Omental fat pad (tissue), 4 donors: ENCODE results near the gene SAPCD2. TPM values are rescaled to one million over a fixed set of nuclear protein-coding genes. Genes with fewer than 3 reads are reported as not detected.
"Not testable (repeated sequence)": the region's sequence is repeated elsewhere in the genome, so short reads cannot be mapped to it uniquely, and the experiment has no call there.

Experiments
- ATAC-seq: fragments of 150-250 bp; one replicate; pipeline ENCODE4 v1.9.1; 2016; ENCODE audit warnings: mild to moderate bottlenecking, moderate library complexity; ENCODE audit not compliant: low FRiP score
- DNase-seq: peaks from one replicate; pipeline ENCODE4 v3.0.0-alpha.2; 2019; ENCODE audit warnings: low spot score
- total RNA-seq, 4 donors: library from RNA; depleted of rRNA; stranded (reverse); fragments of >200 nt; gene quantifications; one replicate each; pipeline ENCODE4 v1.1.0, GENCODE V29; 2016
- TF ChIP-seq, protein P1 (sequence below), 3 donors: fragments of 450-650 bp; IDR thresholded peaks; one replicate each; pipeline ENCODE4 v1.5.1; 2016 to 2017; ENCODE audit warnings: antibody characterized with exemption in 3 of 3, mild to moderate bottlenecking in 3 of 3, moderate library complexity in 2 of 3

The SAPCD2 gene
- total RNA-seq, 4 donors from 2014 or later = 0.13 to 1.8 (median 0.37) TPM; not detected in 1

DNA sequence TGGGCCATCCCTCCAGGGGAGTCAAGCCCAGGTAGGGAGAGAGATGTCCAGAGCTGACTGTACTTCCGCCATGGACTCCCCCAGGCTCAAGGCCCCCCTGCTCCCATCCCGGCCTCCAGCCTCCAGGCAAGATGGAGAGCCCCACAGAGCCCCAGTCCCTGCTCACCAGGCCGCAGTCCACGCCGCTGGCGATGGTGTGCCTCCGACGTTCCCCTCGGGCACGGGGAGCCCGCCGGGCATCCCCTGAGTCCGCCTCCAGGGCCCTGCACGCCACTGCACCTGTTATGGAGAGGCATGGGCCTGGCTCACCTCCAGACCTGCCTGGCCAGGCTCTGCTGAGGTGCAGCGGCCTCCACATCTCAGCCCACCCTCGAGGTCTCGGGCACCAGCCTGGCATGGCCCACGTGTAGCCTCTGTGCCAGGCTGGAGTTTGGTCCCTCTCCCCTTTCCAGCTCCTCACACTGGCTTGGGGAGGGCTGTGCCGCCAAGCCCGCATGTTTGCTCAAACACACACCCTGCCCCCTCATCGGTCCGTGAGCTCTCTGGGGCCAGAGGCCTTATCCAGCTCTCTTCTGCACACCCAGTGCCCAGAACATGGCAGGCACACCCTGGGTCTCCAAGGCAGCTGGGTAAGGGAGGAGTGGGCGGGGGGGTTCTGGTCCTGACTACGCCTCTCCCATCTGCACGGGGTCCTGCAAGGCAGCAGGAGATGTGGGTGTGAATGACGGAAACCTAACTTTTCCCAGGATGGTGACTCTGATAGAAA is 4.1 kb downstream of the SAPCD2 start:
- ATAC-seq = no peak
- no peak for DNase-seq
- TF ChIP-seq, protein P1, sequence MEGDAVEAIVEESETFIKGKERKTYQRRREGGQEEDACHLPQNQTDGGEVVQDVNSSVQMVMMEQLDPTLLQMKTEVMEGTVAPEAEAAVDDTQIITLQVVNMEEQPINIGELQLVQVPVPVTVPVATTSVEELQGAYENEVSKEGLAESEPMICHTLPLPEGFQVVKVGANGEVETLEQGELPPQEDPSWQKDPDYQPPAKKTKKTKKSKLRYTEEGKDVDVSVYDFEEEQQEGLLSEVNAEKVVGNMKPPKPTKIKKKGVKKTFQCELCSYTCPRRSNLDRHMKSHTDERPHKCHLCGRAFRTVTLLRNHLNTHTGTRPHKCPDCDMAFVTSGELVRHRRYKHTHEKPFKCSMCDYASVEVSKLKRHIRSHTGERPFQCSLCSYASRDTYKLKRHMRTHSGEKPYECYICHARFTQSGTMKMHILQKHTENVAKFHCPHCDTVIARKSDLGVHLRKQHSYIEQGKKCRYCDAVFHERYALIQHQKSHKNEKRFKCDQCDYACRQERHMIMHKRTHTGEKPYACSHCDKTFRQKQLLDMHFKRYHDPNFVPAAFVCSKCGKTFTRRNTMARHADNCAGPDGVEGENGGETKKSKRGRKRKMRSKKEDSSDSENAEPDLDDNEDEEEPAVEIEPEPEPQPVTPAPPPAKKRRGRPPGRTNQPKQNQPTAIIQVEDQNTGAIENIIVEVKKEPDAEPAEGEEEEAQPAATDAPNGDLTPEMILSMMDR (IDR thresholded peaks at IDR 0.05) = no peak

DNA sequence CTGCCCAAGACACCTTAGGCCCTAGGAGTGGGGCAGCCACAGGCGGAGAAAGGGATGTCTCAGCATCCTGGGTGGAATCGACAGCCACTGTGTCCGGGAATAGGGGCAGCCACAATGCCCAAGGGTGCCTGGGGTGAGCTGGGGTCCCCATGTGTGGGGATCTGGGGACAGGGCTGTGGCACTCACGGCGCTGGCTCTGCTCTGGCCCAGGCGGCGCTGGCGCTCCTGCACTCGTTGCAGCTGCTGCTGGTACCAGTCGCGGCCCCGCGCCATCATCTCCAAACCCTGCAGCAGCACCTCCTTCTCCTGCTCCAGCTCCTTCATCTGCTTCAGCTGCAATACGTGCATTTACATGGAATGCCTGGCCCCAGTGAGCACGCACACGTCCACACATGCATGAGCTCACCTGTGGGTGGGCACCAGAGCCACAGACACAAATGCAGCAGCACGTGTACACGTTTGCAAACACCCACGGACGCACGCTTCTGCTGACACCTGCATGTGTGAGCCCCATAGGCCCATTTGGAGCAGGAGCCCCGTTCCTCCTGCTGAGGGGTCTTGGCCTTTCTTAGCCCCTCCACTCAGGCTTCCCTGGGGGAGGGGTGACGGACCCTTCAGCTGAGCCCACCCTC is 4.9 kb downstream of the SAPCD2 start:
- no peak for ATAC-seq
- TF ChIP-seq, protein P1 (IDR thresholded peaks at IDR 0.05) = no peak
- DNase-seq = no peak

DNA sequence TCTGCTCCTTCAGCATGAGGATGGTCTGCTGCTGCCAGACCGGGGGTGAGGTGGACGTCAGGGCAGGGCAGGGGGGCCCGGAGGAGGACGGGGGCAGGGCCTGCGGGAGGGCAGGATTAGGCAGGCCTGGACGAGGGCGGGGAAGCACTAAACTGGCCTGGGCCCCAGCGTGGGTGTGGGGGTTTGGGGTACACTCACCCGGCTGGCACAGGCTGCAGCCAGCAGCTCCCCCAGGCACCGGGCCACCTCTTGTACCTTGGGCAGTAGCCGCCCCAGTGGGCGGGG is 5.5 kb downstream of the SAPCD2 start:
- TF ChIP-seq, protein P1 (IDR thresholded peaks at IDR 0.05) = no peak
- DNase-seq = no peak
- no peak for ATAC-seq

- DNase-seq = peak; percentile 51
- TF ChIP-seq, protein P1 (IDR thresholded peaks at IDR 0.05) = peak in 2 of 3 donors; percentile 83 to 94
- peak; percentile 35 for ATAC-seq
These were observed 6.1 kb downstream of the SAPCD2 start for GRCh38 chr9:137064027-137064879.

- no peak for ATAC-seq
- DNase-seq = no peak
- TF ChIP-seq, protein P1 (IDR thresholded peaks at IDR 0.05) = no peak
These were observed 6.9 kb downstream of the SAPCD2 start for GRCh38 chr9:137063311-137064026.

GRCh38 chr9:137062798-137063197 is 7.6 kb downstream of the SAPCD2 start:
- ATAC-seq, DNase-seq: not testable (repeated sequence)

- ATAC-seq (no peak), DNase-seq (no peak)
- TF ChIP-seq, protein P1 (IDR thresholded peaks at IDR 0.05) = no peak
These were observed 8.0 kb downstream of the SAPCD2 start for GRCh38 chr9:137062384-137062783.
